Middle frontal gyrus (tissue), 1 donor: ENCODE measurements around the gene ARFGEF2.
"Not testable (repeated sequence)": the region's sequence is repeated elsewhere in the genome, so short reads cannot be mapped to it uniquely, and the experiment has no call there.

Experiments used
- DNase-seq: peaks from one replicate; pipeline ENCODE4 v3.0.0-alpha.2; 2015; ENCODE audit warnings: low spot score; ENCODE audit errors: extremely low spot score

ARFGEF2 gene

GRCh38 chr20:48921168-48921882 is at the start of gene ARFGEF2:
Gene ARFGEF2 (plus strand): TSS chr20:48921711. CDS start chr20:48921890, 179 bp downstream.
- peak; percentile 86 for DNase-seq

- no peak for DNase-seq
Observed at GRCh38 chr20:48875233-48875913, 46.1 kb upstream of the ARFGEF2 start.

- DNase-seq = no peak
Observed at GRCh38 chr20:48875914-48876240, 45.6 kb upstream of the ARFGEF2 start.

GRCh38 chr20:48877304-48877703 is 44.2 kb upstream of the ARFGEF2 start:
- DNase-seq = no peak

GRCh38 chr20:48878534-48879248 is 42.8 kb upstream of the ARFGEF2 start:
- DNase-seq = no peak

- DNase-seq = no peak
Observed at GRCh38 chr20:48879612-48880245, 41.8 kb upstream of the ARFGEF2 start.

- DNase-seq = no peak
Observed at GRCh38 chr20:48880331-48880730, 41.2 kb upstream of the ARFGEF2 start.

GRCh38 chr20:48880981-48881657 is 40.4 kb upstream of the ARFGEF2 start:
- DNase-seq = no peak

GRCh38 chr20:48885237-48885636 is 36.3 kb upstream of the ARFGEF2 start:
- no peak for DNase-seq

GRCh38 chr20:48886194-48886593 is 35.3 kb upstream of the ARFGEF2 start:
- no peak for DNase-seq

GRCh38 chr20:48886811-48887210 is 34.7 kb upstream of the ARFGEF2 start:
- no peak for DNase-seq

GRCh38 chr20:48888517-48888916 is 33.0 kb upstream of the ARFGEF2 start:
- DNase-seq = not testable (repeated sequence)

- DNase-seq = no peak
Observed at GRCh38 chr20:48889140-48889790, 32.2 kb upstream of the ARFGEF2 start.

- DNase-seq = no peak
Observed at GRCh38 chr20:48891235-48892048, 30.1 kb upstream of the ARFGEF2 start.

GRCh38 chr20:48892049-48892470 is 29.5 kb upstream of the ARFGEF2 start:
- no peak for DNase-seq

GRCh38 chr20:48892891-48893290 is 28.6 kb upstream of the ARFGEF2 start:
- DNase-seq = no peak

GRCh38 chr20:48893374-48893773 is 28.1 kb upstream of the ARFGEF2 start:
- DNase-seq = no peak

- no peak for DNase-seq
Observed at GRCh38 chr20:48897305-48898010, 24.1 kb upstream of the ARFGEF2 start.

GRCh38 chr20:48898210-48898609 is 23.3 kb upstream of the ARFGEF2 start:
- DNase-seq = no peak
